GM18907 (cell line): ENCODE results near the gene ICOS.
"Not testable (repeated sequence)": the region's sequence is repeated elsewhere in the genome, so short reads cannot be mapped to it uniquely, and the experiment has no call there.

Source experiments
- ATAC-seq: cut with Tn5 transposase; IDR thresholded peaks from one replicate; pipeline ENCODE4 v1.9.1; 2021; ENCODE audit warnings: mild to moderate bottlenecking, moderate library complexity; ENCODE audit not compliant: unreplicated experiment

The ICOS gene

DNA sequence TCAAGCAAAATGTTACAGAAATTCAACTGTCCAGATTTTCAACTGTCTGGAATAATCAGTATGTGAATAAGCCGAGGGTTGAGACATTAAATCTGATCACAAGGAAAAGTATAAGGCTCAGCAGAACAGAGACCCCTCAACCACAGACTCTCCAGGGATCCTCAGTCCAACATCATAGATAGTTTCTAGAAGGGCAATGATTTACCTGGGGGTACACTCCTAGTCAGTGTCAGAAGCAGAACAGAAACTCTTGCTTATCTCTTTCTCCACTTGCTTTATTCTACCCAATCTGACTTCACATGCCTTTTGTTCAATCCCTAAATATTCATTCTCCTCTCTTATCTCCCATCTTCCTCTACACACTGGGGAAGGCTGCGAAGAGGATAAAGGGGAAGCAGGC, 36.4 kb downstream of the ICOS start:
- peak; percentile 81 for ATAC-seq

DNA sequence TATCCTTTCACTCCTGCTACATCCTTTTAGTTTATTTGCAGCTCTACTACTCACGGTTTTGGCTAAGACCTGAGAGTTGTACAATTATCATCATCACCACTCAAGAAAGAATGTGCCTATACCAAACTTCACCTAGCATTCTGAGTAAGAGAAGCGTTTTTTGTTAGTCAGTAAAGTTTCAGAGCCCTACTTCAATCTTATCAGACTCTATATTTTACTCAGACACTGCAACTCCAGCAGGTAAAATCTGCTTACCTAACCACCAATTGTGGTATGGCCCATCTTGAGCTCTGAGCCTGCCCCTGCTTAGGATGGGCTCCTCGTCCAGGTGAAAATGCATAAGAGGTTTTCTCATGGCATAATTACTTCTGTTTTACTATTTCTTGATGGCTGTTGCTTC, 37.1 kb downstream of the ICOS start:
- peak; percentile 32 for ATAC-seq

DNA sequence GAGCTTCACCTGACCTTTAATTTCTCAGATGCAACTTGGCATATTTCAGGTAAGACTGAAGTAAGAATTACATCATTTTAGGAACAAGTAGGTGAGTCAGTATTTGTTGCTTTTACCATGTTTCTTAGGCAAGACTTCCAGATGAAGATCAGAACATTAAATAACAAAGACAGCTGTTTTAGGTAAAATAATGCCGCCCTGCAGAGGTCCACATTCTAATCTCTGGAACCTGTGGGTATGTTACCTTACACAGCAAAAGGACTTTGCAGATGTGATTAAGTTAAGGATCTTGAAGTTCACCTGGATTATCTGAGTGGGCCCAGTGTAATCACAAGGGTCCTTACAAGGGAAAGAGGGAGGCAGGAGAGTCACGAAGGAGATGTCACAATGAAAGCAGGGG, 39.3 kb downstream of the ICOS start:
- ATAC-seq, result no peak

DNA sequence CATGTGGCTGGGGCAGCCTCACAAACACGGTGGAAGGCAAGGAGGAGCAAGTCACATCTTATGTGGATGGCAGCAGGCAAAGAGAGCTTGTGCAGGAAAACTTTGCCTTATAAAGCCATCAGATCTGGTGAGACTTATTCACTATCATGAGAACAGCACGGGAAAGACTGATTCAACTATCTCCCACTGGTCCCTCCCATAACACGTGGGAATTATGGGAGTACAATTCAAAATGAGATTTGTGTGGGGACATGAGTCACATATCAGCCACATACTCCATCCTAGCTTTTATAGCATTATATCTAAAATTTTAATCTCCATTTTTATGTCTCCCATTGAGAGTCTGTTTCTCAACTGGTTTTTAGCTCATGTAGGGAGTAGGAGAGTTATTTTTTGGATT, 45.7 kb downstream of the ICOS start:
- ATAC-seq, result no peak

DNA sequence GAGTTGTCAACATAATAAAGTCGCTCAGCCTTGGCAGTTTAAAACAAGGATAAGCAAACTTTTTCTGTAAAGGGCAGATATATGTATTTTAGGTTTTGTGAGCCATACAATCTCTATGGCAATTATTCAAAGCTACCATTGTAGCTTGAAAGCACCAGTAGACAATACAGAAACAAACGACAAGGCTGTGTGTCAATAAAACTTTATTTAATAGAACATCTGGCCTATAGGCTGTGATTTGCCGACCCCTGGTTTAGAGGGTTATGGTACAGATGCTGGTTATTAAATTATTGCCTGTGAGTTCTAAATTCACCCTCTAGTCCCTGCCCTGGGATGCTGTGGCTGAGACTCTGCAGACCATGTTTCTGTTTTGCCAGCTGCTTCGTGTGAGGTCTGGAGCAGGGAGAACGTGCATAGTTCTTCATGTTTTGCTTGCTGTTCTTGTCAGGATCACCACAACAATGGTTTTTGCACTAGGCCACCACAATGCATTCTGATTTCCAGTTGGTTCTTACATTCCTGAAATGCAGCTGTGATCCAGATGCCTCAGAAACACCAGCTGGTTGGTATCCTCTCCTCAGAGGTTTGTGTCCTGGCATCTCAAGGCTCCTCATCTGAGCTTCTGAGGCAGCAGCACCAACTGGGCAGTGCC, 46.6 kb downstream of the ICOS start:
- no peak for ATAC-seq

DNA sequence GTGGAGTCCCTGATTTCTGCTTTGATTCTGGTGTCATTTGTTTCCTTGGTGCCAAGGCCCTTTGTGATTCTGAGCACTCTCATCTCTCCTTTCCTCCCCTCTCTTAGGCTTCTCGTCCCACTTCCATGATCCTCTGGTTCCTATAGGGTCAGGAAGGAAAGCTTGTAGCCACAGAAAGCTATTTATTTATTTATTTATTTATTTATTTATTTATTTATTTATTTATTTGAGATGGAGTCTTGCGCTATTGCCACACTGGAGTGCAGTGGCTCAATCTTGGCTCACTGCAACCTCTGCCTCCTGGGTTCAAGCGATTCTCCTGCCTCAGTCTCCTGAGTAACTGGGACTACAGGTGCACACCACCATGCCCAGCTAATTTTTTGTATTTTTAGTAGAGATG, 49.4 kb downstream of the ICOS start:
- ATAC-seq, result not testable (repeated sequence)

DNA sequence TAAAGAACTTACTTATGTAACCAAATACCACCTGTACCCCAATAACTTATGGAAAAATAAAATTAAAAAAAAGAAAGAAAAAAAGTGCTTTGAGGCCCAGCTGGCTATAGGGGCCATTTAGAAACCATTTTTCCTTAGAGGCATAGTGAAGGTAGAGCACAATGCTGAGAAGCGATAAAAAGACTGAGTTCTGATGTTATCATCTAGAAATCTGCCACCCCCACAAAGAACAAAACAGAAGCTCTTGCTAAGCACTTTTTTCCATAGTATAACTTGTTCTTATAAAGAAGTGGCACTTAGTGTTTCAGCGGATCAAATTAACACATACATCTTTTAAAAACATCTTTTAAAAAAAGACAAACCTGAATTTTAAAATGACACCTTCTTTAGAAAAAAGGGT, 51.4 kb downstream of the ICOS start:
- no peak for ATAC-seq

DNA sequence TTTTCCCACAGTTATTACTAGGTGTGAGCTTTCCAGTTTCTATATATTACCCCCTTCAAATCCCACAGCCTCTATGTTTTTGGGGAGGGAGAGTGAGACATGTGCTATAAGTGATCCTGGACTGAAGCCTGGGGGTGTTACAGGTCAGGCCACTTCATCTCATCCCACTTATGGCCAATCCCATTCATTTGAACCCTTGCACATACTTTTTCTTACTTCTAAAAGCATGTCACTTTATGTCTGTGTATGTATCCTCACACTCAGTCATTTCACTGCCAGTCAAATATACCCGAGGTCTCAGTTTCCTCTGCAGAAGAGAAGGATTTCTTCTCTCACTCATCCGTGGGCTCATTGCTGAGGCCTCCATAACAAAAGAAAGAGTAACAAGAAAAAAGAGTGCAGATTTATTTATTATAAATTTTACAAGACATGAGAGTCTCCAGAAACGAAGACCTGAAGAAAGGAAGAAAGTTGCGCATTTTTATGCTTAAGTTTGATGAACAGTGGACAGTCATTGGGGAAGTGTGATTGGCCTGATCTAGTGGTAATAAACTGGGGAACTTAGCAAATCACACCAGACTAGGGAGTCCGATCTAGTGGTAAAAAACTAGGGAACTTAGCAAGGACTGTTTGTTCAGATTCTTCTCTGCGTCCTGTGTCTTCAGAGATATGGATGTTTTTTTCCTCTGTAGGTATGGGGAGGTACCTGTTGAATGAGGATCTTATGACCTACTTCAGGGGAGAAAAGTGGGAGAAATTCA, 52.1 kb downstream of the ICOS start:
- no peak for ATAC-seq

DNA sequence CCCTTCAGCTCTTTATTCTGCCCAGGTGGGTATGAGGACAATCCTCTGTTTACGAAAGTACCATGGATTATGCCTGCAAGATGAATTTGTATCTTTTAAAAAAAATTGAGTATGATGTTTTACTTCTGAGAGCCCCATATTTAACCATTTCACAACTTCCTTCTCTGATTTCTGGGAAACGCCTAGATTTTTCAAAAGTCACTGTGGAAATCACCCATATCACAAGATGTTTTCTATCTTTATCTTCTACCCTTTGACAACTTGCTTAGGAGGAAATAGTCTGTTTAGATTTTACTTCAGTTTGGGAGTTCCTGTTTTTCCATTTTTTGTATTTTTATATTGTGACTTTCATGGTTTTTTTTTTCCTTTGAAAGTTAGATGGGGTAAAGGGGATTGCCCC, 53.0 kb downstream of the ICOS start:
- no peak for ATAC-seq

DNA sequence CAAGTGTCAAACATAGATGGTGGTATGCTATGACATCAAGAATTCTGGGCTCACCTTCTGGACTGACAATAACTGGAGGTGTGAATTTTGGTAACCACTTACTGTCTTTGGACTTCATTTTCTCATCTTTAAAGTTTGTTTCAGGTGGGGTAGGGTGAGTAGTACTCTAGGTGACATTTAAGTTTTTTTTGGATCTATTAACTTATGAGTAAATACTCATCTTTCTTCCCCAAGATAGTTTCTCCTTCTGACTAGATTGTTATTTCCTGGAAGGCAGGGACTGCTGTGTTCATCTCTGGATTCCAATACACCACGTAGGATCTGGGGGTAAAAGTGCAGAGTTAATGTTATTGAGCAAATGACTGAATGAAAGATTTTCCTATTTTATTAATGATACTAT, 55.9 kb downstream of the ICOS start:
- no peak for ATAC-seq

DNA sequence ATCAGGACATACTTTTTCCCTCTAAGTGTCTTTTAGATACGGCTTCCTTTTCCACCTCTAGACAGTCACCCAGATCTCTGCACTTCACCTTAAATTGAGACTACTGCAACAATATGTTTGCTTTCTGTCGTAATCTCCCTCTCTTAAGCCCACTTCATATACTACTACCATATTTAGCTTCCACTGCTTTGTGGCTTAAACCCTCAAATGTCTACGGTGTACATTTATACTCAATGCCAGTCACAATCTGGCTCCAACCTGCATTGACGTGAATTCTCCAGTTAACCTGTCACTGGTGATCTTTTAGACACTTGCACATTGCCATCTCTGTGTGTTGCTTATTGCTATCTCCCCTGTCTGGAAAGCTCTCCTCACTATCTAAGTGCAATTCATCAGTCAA, 56.4 kb downstream of the ICOS start:
- no peak for ATAC-seq

DNA sequence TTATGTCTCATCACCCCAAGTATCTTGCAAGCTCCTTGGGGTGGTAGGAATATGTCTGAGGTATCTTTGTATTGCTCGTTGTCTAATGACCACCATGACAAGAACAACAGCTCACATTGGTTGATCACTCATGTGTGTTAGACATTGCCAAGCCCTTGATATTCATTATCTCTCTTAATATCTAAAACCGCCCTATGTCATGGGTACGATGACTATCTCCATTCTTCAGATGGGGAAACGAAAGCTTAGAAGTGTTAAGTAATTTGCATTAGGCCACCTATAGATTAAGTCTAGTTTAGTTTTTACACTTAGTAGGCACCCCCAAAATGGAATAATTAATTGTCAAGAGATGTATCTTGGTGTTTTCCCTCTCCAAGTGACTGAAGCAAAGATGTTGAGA, 57.0 kb downstream of the ICOS start:
- no peak for ATAC-seq

DNA sequence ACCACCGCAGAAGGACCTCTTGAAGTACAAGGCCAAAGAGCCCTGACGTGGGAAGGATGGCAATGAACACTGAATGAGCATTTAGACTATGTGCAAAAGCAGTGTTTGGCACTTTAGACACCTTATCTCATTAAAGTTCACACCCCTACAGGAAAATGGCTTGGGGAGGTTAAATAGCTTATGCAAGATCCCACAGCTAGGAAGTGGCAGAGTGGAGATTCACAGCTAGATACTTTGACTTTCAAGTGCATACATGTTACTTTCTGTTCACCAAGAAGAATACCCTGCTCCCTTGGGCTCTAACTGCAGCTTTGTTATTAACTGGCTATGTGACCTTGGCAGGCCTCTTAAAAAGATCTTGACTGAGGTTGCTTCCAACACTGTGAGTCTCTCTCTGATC, 58.2 kb downstream of the ICOS start:
- peak; percentile 51 for ATAC-seq

DNA sequence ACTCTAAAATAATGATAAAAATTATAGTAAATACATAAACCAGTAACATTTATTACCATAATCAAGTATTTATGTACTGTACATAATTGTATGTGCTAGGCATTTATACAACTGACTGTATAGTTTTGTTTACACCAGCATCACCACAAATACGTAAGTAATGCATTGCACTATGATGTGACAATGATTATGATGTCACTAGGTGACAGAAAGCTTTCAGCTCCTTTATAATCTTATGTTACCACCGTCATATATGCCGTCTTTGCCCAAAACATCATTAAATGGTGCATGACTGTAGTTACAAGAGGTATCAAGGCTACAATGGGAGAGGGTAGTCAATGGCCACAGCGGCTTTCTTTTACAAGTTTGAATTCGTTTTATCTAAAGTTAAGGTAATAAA, 60.1 kb downstream of the ICOS start:
- no peak for ATAC-seq

DNA sequence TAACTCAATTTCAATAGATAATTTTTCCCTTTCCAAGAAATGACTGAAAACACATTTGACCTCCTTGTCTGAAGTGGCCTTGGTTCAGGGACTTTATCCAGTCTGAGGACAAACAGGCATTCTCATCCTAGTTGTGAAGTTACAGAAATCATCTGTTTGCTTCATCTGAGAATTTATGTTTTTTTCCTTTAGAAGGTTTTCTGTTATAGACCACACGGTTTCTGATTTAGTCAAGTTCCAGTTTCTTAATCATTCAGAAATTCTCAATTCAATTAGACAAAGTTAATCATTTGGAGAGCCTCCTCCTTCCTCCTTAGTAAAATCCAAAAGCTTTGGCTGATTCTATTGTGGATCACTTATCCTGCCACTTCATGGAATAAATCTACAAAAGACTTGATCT, 60.9 kb downstream of the ICOS start:
- peak; percentile 56 for ATAC-seq

DNA sequence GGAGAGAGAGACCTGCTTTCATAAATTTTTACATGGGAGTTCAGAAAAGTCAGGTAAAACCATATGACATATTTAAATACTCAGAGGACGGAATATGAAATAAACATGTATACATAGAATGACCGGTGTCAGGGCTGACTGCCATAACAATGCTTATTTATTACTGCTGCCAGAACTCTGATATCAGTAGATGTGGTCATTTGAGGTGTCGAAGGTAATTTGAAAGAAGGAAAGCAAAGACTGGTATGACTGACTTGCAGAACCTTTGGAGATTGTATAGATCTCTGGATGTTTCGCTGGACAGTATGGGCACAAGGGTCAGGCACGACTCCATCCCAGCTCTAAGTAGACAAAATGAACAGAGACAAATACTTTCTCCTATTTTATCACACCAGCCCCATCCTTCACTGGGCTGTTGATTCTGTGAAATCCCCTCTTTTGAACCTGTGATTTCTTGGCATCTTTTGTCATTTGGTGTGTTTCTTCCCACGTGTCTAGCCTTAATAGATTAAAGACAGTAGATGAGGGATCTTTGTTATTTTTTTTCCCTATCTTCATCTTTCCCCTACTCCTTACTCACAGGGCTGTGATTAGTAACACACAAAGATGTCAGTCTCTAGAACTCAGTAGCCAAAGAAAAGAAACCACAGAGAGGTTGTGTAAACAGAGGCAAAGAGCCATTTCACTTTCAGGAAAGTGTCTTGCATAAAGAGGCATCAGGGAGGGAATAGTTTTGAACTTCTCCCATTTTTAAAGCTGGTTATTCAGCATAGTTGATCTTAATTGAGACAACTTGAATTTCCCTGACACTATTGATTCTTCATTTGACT, 61.6 kb downstream of the ICOS start:
- ATAC-seq, result peak; percentile 29

DNA sequence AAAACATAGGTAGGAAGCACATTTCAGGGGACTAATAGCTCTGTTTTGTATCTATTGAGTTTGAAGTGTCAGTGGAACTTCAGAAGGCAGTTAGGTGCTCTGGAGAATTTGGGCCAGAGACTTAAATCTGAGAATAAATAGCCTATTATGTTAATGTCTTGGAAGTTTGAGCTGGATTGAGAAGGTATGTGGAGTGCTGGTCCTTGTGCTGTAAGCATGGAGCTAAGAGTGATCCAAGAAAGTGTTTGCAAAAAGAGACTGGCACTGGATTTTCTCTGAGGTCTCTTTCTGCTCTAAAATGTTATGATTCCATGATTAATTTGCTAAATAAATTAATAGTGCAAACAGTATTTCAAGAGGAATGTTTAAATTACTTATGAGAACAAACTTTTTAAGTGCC, 63.3 kb downstream of the ICOS start:
- ATAC-seq, result no peak

DNA sequence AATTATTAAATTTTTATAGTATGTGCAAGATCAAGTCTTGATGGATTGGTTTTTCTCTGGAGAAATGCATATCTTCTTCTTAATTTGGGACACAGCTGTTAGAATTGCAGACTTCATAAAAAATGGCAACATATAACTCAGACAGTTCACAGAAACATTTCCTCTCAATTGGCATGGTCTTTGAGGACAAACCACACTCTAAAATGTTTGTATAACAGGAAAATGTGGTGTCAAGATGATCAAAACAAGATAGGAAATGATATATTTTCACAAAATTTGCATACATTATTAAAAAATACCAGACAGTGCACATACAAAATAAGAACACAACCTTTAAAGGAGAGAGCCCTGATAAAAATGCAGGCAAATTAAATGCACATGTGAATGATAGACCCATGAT, 63.9 kb downstream of the ICOS start:
- ATAC-seq, result no peak

DNA sequence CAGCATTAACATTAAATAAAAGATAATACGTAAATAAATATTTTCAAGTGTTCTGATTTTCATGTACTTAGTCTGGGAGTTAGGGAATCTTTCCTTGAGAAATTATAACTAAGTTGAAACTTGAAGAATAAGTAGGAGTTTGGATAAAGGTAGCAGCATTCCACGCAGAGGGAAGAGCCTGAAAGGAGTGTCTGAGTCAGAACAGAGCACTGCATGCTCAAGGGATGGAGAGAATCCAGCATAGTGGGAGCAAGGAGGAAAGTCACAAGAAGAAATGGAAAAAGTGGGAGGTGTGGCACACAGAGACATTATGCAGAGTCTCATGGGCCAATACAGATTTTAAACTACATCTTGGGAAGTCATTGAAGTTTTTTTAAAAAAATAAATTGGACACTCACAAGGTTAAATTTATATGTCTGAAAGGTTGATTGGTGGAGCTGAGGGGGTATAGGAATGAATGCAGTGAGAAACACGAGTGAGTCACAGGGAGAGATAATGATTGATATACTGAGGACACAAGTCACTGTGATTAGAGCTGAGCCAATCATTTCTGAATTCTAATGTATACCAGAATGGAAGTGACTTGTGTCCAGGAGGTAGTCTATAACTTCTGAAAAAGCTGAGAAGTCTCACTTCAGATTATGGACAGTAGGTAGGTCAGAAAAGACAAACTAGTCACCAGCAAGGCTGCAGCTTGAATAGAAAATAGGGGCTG, 66.9 kb downstream of the ICOS start:
- ATAC-seq, result no peak

DNA sequence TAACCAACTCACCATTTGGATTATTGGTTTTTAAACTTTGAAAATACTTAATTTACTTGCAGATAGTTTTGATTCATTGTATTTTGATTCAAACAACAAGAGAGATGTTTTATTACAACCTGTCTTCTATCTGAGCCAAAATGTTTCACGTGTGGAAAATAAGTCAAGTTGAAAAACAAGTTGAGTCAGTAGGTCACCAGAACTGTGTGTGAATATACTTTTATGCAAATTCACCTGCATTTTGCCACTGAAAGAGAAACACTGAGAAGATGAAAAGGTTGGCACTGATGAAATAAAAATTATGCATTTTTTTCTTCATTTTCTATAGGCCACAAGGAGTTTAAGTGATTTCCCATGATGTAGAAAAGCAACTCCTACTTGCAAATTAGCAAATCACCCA, 68.3 kb downstream of the ICOS start:
- no peak for ATAC-seq
